Ovary (tissue), 9 donors: ENCODE data around the gene EPB41L2. TPM values are rescaled to one million over a fixed set of nuclear protein-coding genes. Genes with fewer than 3 reads are reported as not detected.

Source experiments
- DNase-seq, 5 donors: peaks; one replicate each; pipeline ENCODE4 v3.0.0-alpha.2; 2019 to 2020
- H3K27ac ChIP-seq, 2 donors: fragments of 200-600 bp; one replicate each; pipeline versions ENCODE4 v1.5.1 to v1.8.0; 2019 to 2022
- H3K27me3 ChIP-seq: fragments of 200-600 bp; one replicate; pipeline ENCODE4 v1.8.0; 2022
- H3K36me3 ChIP-seq: fragments of 200-600 bp; sonication (generic); one replicate; pipeline ENCODE4 v1.5.1; 2019
- H3K4me1 ChIP-seq: one replicate; pipeline ENCODE4 v1.8.1; 2013; ENCODE audit warnings: mild to moderate bottlenecking, moderate library complexity; ENCODE audit not compliant: insufficient read depth
- H3K4me3 ChIP-seq: fragments of 200-600 bp; sonication (generic); one replicate; pipeline ENCODE4 v1.5.1; 2017
- H3K9me3 ChIP-seq, 2 donors: fragments of 200-600 bp in 1 of 2; sonication (generic) in 1 of 2; one replicate each; pipeline versions ENCODE4 v1.5.1 to v1.8.1; 2013 to 2019; ENCODE audit warnings: mild to moderate bottlenecking in 1 of 2, moderate library complexity in 1 of 2
- CTCF ChIP-seq, 3 donors: fragments of 450-650 bp in 2 of 3; fragments of 200-600 bp in 1 of 3; IDR thresholded peaks; one replicate each; pipeline versions ENCODE4 v1.5.1 to v1.8.0; 2016 to 2022; ENCODE audit warnings: antibody characterized with exemption in 3 of 3, mild to moderate bottlenecking in 1 of 3
- EP300 ChIP-seq: sonication (generic); formaldehyde crosslinking; IDR thresholded peaks from one replicate; pipeline ENCODE4 v1.6.1; 2017; ENCODE audit warnings: antibody characterized with exemption
- POLR2A ChIP-seq: fragments of 450-650 bp; IDR thresholded peaks from one replicate; pipeline ENCODE4 v1.6.1; 2017; ENCODE audit warnings: antibody characterized with exemption, mild to moderate bottlenecking, moderate library complexity
- WGBS, 3 donors: extraction: QIAGEN DNeasy Blood & Tissue Kit in 1 of 3; methylation state at CpG; one replicate each; pipeline versions ENCODE4 v1.1.5 to v1.1.7; 2013 to 2017; 5-methylcytosine and 5-hydroxymethylcytosine counted together
- intact Hi-C, 4 donors: fragments of 100-400 bp; cut with DNase I; formaldehyde crosslinking; loops; one replicate each; pipeline versions ENCODE4 v1.11.0 to v1.15.1; 2022 to 2023
- polyA plus RNA-seq, 2 donors: library from polyadenylated mRNA; stranded (reverse); fragments of 200-250 nt in 1 of 2; fragments of 350-450 nt in 1 of 2; fragmentation: Illumina TruSeq in 1 of 2; extraction: RNeasy Lipid Tissue Mini Kit (QIAGEN cat#74804) in 1 of 2; gene quantifications; one replicate each; pipeline ENCODE4 v1.2.3, GENCODE V29; 2013 to 2014
- total RNA-seq, 7 donors: library from RNA; depleted of rRNA in 2 of 7; stranded (reverse); fragments of >200 nt in 2 of 7; fragmentation: NEBNext Ultra II Directional in 3 of 7; extraction: Animal tissue kit (Norgen Biotek cat#: 25700) in 3 of 7; gene quantifications; one replicate each; pipeline versions ENCODE4 v1.1.0 to v1.2.4, GENCODE V29; 2016 to 2023
- donor health status: DM: no; HTN: no; CAD: no; lungs with moderate emphysema.
- donor health status: DM: no; HTN: no; CAD: no.
- donor health status: Bipolar disorder and iron deficiency.
- donor health status: DM: yes; HTN: yes; CAD: no.
- donor health status: DM: no; HTN: no; CAD: no.
- donor health status: DM: yes; HTN: yes; CAD: no.

The EPB41L2 gene
- total and polyA plus RNA-seq, 9 donors = 49.8 to 294 (median 204) TPM

GRCh38 chr6:130906736-130907381 is 156.2 kb downstream of the EPB41L2 start:
- no peak overlapping the region for H3K27ac ChIP-seq
- 41 to 52% (median 50%) methylated on average over 2 of the region's 2 CpGs for WGBS, 3 donors

GRCh38 chr6:130903602-130904001 is 159.4 kb downstream of the EPB41L2 start:
- DNase-seq = no peak
- intact Hi-C loops = no loop called here
- H3K9me3 ChIP-seq = no peaks in the 10 kb centered on the region
- no peaks in the 10 kb centered on the region for H3K36me3 ChIP-seq
- no peaks in the 10 kb centered on the region for H3K4me1 ChIP-seq
- no peaks in the 10 kb centered on the region for H3K27me3 ChIP-seq
- no peak overlapping the region for H3K4me3 ChIP-seq
- TF ChIP-seq EP300 (no peak), POLR2A (no peak), CTCF (IDR thresholded peaks at IDR 0.05) (no peak)
- no peak overlapping the region for H3K27ac ChIP-seq

More at GRCh38 chr6:130906736-130907381, 156.2 kb downstream of the EPB41L2 start:
- H3K4me1 ChIP-seq = no peaks in the 10 kb centered on the region
- no peak overlapping the region for H3K4me3 ChIP-seq
- no peak for DNase-seq
- no peak for TF ChIP-seq EP300
- TF ChIP-seq CTCF (IDR thresholded peaks at IDR 0.05) = no peak
- no peak for TF ChIP-seq POLR2A
- H3K36me3 ChIP-seq = no peaks in the 10 kb centered on the region
- no peaks in the 10 kb centered on the region for H3K9me3 ChIP-seq
- intact Hi-C loops = no loop called here
- no peaks in the 10 kb centered on the region for H3K27me3 ChIP-seq

GRCh38 chr6:130903007-130903406 is 160.0 kb downstream of the EPB41L2 start:
- Histone ChIP-seq H3K9me3 (no peaks in the 10 kb centered on the region), H3K27ac (no peak overlapping the region), H3K36me3 (no peaks in the 10 kb centered on the region), H3K4me1 (no peaks in the 10 kb centered on the region), H3K4me3 (no peak overlapping the region), H3K27me3 (no peaks in the 10 kb centered on the region)
- 91 to 97% (median 95%) methylated on average over 1 of the region's 1 CpG for WGBS, 3 donors
- no peak for DNase-seq
- TF ChIP-seq POLR2A (no peak), CTCF (IDR thresholded peaks at IDR 0.05) (no peak), EP300 (no peak)
- intact Hi-C loops = no loop called here

GRCh38 chr6:130900913-130901312 is 162.1 kb downstream of the EPB41L2 start:
- H3K9me3 ChIP-seq = no peaks in the 10 kb centered on the region
- no peak overlapping the region for H3K4me3 ChIP-seq
- H3K36me3 ChIP-seq = no peaks in the 10 kb centered on the region
- no peak for TF ChIP-seq POLR2A
- no peak for TF ChIP-seq CTCF (IDR thresholded peaks at IDR 0.05)
- TF ChIP-seq EP300 = no peak
- H3K27ac ChIP-seq = no peak overlapping the region
- WGBS, 3 donors = 70 to 80% (median 71%) methylated on average over 3 of the region's 3 CpGs
- peak in 1 of 5 donors; percentile 23 for DNase-seq
- no peaks in the 10 kb centered on the region for H3K4me1 ChIP-seq
- H3K27me3 ChIP-seq = no peaks in the 10 kb centered on the region
- intact Hi-C loops = no loop called here
